Measurements from ENCODE around the gene ELMO1.

Gene ELMO1

GRCh38 chr7:37153376-37153775, 295.3 kb downstream of the ELMO1 start:
- TF ChIP-seq, protein P1, sequence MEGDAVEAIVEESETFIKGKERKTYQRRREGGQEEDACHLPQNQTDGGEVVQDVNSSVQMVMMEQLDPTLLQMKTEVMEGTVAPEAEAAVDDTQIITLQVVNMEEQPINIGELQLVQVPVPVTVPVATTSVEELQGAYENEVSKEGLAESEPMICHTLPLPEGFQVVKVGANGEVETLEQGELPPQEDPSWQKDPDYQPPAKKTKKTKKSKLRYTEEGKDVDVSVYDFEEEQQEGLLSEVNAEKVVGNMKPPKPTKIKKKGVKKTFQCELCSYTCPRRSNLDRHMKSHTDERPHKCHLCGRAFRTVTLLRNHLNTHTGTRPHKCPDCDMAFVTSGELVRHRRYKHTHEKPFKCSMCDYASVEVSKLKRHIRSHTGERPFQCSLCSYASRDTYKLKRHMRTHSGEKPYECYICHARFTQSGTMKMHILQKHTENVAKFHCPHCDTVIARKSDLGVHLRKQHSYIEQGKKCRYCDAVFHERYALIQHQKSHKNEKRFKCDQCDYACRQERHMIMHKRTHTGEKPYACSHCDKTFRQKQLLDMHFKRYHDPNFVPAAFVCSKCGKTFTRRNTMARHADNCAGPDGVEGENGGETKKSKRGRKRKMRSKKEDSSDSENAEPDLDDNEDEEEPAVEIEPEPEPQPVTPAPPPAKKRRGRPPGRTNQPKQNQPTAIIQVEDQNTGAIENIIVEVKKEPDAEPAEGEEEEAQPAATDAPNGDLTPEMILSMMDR (IDR thresholded peaks at IDR 0.05; ENCODE audit: control extremely low read depth, extremely low read depth, low read depth, missing control alignments): no peak
- ChIA-PET POLR2A (no interaction called here), CTCF (interaction anchor here (2.0 to 4.4 kb wide), 2 partner anchors 9 to 29 kb away, joined by 5 to 16 read pairs; no protein-coding TSS in a partner anchor)
- no peak for DNase-seq (ENCODE audit: extremely low spot score)

- TF ChIP-seq, protein P1 (IDR thresholded peaks at IDR 0.05; ENCODE audit: control extremely low read depth, extremely low read depth, low read depth, missing control alignments): no peak
- DNase-seq (ENCODE audit: extremely low spot score): no peak
- POLR2A ChIA-PET: no interaction called here
- CTCF ChIA-PET: interaction anchor here (0.9 to 4.4 kb wide), 6 partner anchors 9 to 127 kb away, joined by 3 to 16 read pairs (median 6); no protein-coding TSS in a partner anchor
Observed at GRCh38 chr7:37151741-37152413, 296.8 kb downstream of the ELMO1 start.

- DNase-seq (ENCODE audit: extremely low spot score): no peak
- ChIA-PET POLR2A (no interaction called here), CTCF (interaction anchor here (1.5 to 2.1 kb wide), 2 partner anchors 10 to 11 kb away, joined by 3 to 8 read pairs; no protein-coding TSS in a partner anchor)
Observed at GRCh38 chr7:37150856-37151255, 297.8 kb downstream of the ELMO1 start.

DNA sequence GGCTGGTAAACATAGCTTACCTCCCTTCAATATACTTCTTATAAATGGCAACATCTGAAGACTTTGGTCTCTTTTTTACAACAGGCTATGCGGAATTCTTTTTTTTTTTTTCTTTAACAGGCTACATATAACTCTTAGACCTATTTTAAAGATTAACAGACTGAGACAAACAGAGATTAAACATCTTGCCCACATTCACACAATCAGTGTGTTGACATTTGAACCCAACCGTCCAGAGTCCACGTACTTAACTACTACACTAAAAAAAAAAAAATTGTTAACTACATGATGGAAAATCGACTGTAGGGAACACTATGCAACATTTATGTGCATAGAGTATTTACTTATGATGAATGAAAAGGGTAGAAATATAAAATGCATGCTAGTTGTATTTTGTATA, 298.5 kb downstream of the ELMO1 start:
- ChIA-PET CTCF (interaction anchor here (0.8 to 1.2 kb wide), 3 partner anchors 11 to 164 kb away, joined by 3 to 4 read pairs (median 3); no protein-coding TSS in a partner anchor), POLR2A (no interaction called here)
- no peak for DNase-seq (ENCODE audit: extremely low spot score)
- TF ChIP-seq, protein P1 (IDR thresholded peaks at IDR 0.05; ENCODE audit: control extremely low read depth, extremely low read depth, low read depth, missing control alignments): no peak

More at GRCh38 chr7:37150856-37151255, 297.8 kb downstream of the ELMO1 start:
- TF ChIP-seq, protein P1 (IDR thresholded peaks at IDR 0.05; ENCODE audit: control extremely low read depth, extremely low read depth, low read depth, missing control alignments): no peak

- ChIA-PET POLR2A (no interaction called here), CTCF (interaction anchor here (0.8 to 1.2 kb wide), 3 partner anchors 11 to 164 kb away, joined by 3 to 4 read pairs (median 3); no protein-coding TSS in a partner anchor)
- DNase-seq (ENCODE audit: extremely low spot score): no peak
- TF ChIP-seq, protein P1 (IDR thresholded peaks at IDR 0.05; ENCODE audit: control extremely low read depth, extremely low read depth, low read depth, missing control alignments): no peak
Observed at GRCh38 chr7:37149773-37150124, 298.9 kb downstream of the ELMO1 start.

GRCh38 chr7:37149051-37149772, 299.5 kb downstream of the ELMO1 start:
- ChIA-PET POLR2A (no interaction called here), CTCF (interaction anchor here (0.8 to 1.2 kb wide), 3 partner anchors 10 to 163 kb away, joined by 3 to 4 read pairs (median 3); no protein-coding TSS in a partner anchor)
- TF ChIP-seq, protein P1 (IDR thresholded peaks at IDR 0.05; ENCODE audit: control extremely low read depth, extremely low read depth, low read depth, missing control alignments): no peak
- DNase-seq (ENCODE audit: extremely low spot score): no peak
